ENCODE data around the gene COL27A1.

- TF ChIP-seq CTCF (IDR thresholded peaks at IDR 0.05; ENCODE audit: poor library complexity): no peak
- TF ChIP-seq EZH2 (IDR thresholded peaks at IDR 0.05; ENCODE audit: borderline replicate concordance): no peak
These were observed 84.9 kb downstream of the COL27A1 start for GRCh38 chr9:114240216-114240615.
